DMS53 (cell line): ENCODE results near the gene RFX2.

ENCODE experiments used
- DNase-seq: peaks from one replicate; lab custom pipeline; 2025; lab: John Stamatoyannopoulos, UW

The RFX2 gene

GRCh38 chr19:6059988-6060599, 50.2 kb downstream of the RFX2 start:
- DNase-seq = no peak

- no peak for DNase-seq
Observed at GRCh38 chr19:6059396-6059947, 50.8 kb downstream of the RFX2 start.

GRCh38 chr19:6058518-6059201, 51.6 kb downstream of the RFX2 start:
- DNase-seq = no peak

- DNase-seq = no peak
Observed at GRCh38 chr19:6057651-6058517, 52.4 kb downstream of the RFX2 start.

- peak; percentile 93 for DNase-seq
Observed at GRCh38 chr19:6056801-6057650, 53.3 kb downstream of the RFX2 start.

- peak; percentile 74 for DNase-seq
Observed at GRCh38 chr19:6056282-6056741, 54.0 kb downstream of the RFX2 start.

GRCh38 chr19:6055013-6055795, 55.1 kb downstream of the RFX2 start:
- no peak for DNase-seq

- DNase-seq = peak; percentile 81
Observed at GRCh38 chr19:6048793-6049405, 61.4 kb downstream of the RFX2 start.

- no peak for DNase-seq
Observed at GRCh38 chr19:6048348-6048747, 62.0 kb downstream of the RFX2 start.

GRCh38 chr19:6047741-6048251, 62.5 kb downstream of the RFX2 start:
- DNase-seq = peak; percentile 63

GRCh38 chr19:6047256-6047655, 63.0 kb downstream of the RFX2 start:
- no peak for DNase-seq

- DNase-seq = no peak
Observed at GRCh38 chr19:6045108-6045507, 65.2 kb downstream of the RFX2 start.

GRCh38 chr19:6044056-6044805, 66.1 kb downstream of the RFX2 start:
- DNase-seq = no peak

GRCh38 chr19:6042776-6043726, 67.2 kb downstream of the RFX2 start:
- DNase-seq = no peak

- DNase-seq = peak; percentile 20
Observed at GRCh38 chr19:6041991-6042481, 68.3 kb downstream of the RFX2 start.

- no peak for DNase-seq
Observed at GRCh38 chr19:6041071-6041470, 69.2 kb downstream of the RFX2 start.

- DNase-seq = no peak
Observed at GRCh38 chr19:6039566-6040225, 70.6 kb downstream of the RFX2 start.
